GM12878 (cell line): ENCODE measurements around the gene CENPX. TPM values are rescaled to one million over a fixed set of nuclear protein-coding genes. Genes with fewer than 3 reads are reported as not detected.

Experiments
- ATAC-seq: fragments of 200-7000 bp; cut with Tn5 transposase; 3 replicates; pipeline ENCODE4 v1.9.1; 2020; ENCODE audit warnings: mild to moderate bottlenecking, moderate library complexity
- BruUV-seq: library from RNA; stranded (reverse); fragments of 400-500 nt; replicated peaks from 2 replicates; lab custom pipeline; 2021; lab: Mats Ljungman, UMichigan
- CTCF ChIA-PET: fragments of 300-600 bp; sonication (Branson Sonifier 250); formaldehyde crosslinking; extraction: SDS; loops from one replicate; lab custom pipeline; 2021; ENCODE audit warnings: inconsistent platforms; lab: Yijun Ruan, JAX
- POLR2A ChIA-PET: fragments of 350-600 bp; formaldehyde crosslinking; extraction: SDS; loops from one replicate; lab custom pipeline; 2021; ENCODE audit warnings: inconsistent platforms; lab: Charles Lee
- RAD21 ChIA-PET: fragments of 300-600 bp; sonication (Branson Sonifier 250); formaldehyde crosslinking; loops from one replicate; lab custom pipeline; 2023; ENCODE audit warnings: antibody characterized with exemption; ENCODE audit not compliant: unreplicated experiment; lab: Charles Lee
- SMC1A ChIA-PET: fragments of 300-600 bp; sonication (Branson Sonifier 250); formaldehyde crosslinking; loops from one replicate; lab custom pipeline; 2023; ENCODE audit not compliant: unreplicated experiment, uncharacterized antibody; lab: Charles Lee
- DNase-seq: peaks from one replicate; pipeline ENCODE4 v3.0.0-alpha.2; 2011; ENCODE audit warnings: low read depth, low spot score
- FAIRE-seq: peaks from 3 replicates; lab custom pipeline; 2011; peaks lifted over from hg19 to GRCh38; lab: Jason Lieb, UNC
- H2AFZ ChIP-seq: 2 replicates; pipeline ENCODE4 v1.6.0; 2011; ENCODE audit warnings: low read depth, low read length, control low read depth; ENCODE audit not compliant: control insufficient read depth
- H3K27ac ChIP-seq: 2 replicates; pipeline ENCODE4 v1.5.1; 2011; ENCODE audit warnings: control low read depth; ENCODE audit not compliant: control insufficient read depth, insufficient read depth
- H3K27me3 ChIP-seq, 2 experiments: replicated peaks in 1 of 2; 2 replicates each; pipeline versions ENCODE4 v1.6.0 to v1.6.1; 2011; ENCODE audit warnings: low read length in 1 of 2; ENCODE audit not compliant: control insufficient read depth in 2 of 2, insufficient read depth in 2 of 2
- H3K36me3 ChIP-seq, 2 experiments: 2 replicates each; pipeline ENCODE4 v1.5.1; 2011; ENCODE audit warnings: low read length in 1 of 2; ENCODE audit not compliant: control insufficient read depth in 2 of 2, insufficient read depth in 2 of 2
- H3K4me1 ChIP-seq: 2 replicates; pipeline ENCODE4 v1.6.1; 2011; ENCODE audit warnings: mild to moderate bottlenecking, low read length, moderate library complexity, mixed read lengths; ENCODE audit not compliant: control insufficient read depth, insufficient read depth
- H3K4me2 ChIP-seq: 2 replicates; pipeline ENCODE4 v1.6.0; 2011; ENCODE audit warnings: control low read depth; ENCODE audit not compliant: control insufficient read depth, insufficient read depth
- H3K4me3 ChIP-seq: fragments of 200-600 bp; sonication (generic); 2 replicates; pipeline ENCODE4 v1.5.1; 2016
- H3K79me2 ChIP-seq: 2 replicates; pipeline ENCODE4 v1.6.0; 2011; ENCODE audit warnings: low read length; ENCODE audit not compliant: control insufficient read depth, insufficient read depth
- H3K9ac ChIP-seq: 2 replicates; pipeline ENCODE4 v1.8.0; 2011; ENCODE audit warnings: low read length, control low read depth, mixed read lengths; ENCODE audit not compliant: control insufficient read depth, insufficient read depth
- H3K9me3 ChIP-seq: replicated peaks from 3 replicates; pipeline ENCODE4 v1.5.1; 2011; ENCODE audit warnings: mild to moderate bottlenecking, low read length; ENCODE audit not compliant: control insufficient read depth, insufficient read depth
- H4K20me1 ChIP-seq: 2 replicates; pipeline ENCODE4 v1.6.0; 2011; ENCODE audit not compliant: control insufficient read depth, insufficient read depth
- BACH1 ChIP-seq: fragments of 450-650 bp; IDR thresholded peaks from 2 replicates; pipeline ENCODE4 v1.6.1; 2017; ENCODE audit warnings: mild to moderate bottlenecking, borderline replicate concordance
- CHD4 ChIP-seq: fragments of 200-600 bp; sonication (generic); IDR thresholded peaks from 2 replicates; pipeline ENCODE4 v1.6.1; 2016; ENCODE audit warnings: mild to moderate bottlenecking
- EP300 ChIP-seq, 2 experiments: fragments of 150-350 bp in 1 of 2; IDR thresholded peaks; 2 replicates each; pipeline ENCODE4 v1.6.1; 2011 to 2012; ENCODE audit warnings: low read depth in 2 of 2, low read length in 2 of 2, borderline replicate concordance in 1 of 2, improper control_type of control experiment in 1 of 2, inconsistent platforms in 1 of 2; ENCODE audit not compliant: control insufficient read depth in 1 of 2
- HDAC6 ChIP-seq: fragments of 200-600 bp; sonication (generic); IDR thresholded peaks from one replicate; pipeline ENCODE4 v1.8.0; 2017; ENCODE audit warnings: antibody characterized with exemption; ENCODE audit not compliant: unreplicated experiment
- LARP7 ChIP-seq: fragments of 450-650 bp; IDR thresholded peaks from 2 replicates; pipeline ENCODE4 v1.6.1; 2017; ENCODE audit warnings: mild to moderate bottlenecking
- RB1 ChIP-seq: fragments of 450-650 bp; formaldehyde crosslinking; IDR thresholded peaks from 2 replicates; pipeline ENCODE4 v1.6.1; 2017; ENCODE audit warnings: mild to moderate bottlenecking, borderline replicate concordance
- WGBS: methylation state at CpG from one replicate; pipeline ENCODE4 v1.1.6; 2016; ENCODE audit warnings: low lambda C conversion rate; ENCODE audit not compliant: insufficient replicate concordance, insufficient coverage; ENCODE audit errors: missing lambda C conversion rate; 5-methylcytosine and 5-hydroxymethylcytosine counted together
- in situ Hi-C: fragments of 300-500 bp; cut with MboI; formaldehyde crosslinking; loops from 9 replicates; pipeline ENCODE4 v1.14.3; 2018; ENCODE audit warnings: mixed read lengths
- intact Hi-C: fragments of 100-400 bp; cut with micrococcal nuclease; formaldehyde crosslinking; loops from one replicate; pipeline ENCODE4 v1.14.2; 2022; ENCODE audit not compliant: unreplicated experiment
- polyA plus RNA-seq, 11 experiments: library from polyadenylated mRNA; depleted of rRNA in 4 of 11; unstranded in 6 of 11; stranded (reverse) in 5 of 11; fragments of >200 nt; fragmentation: Nextera tagmentation in 4 of 11; fragmentation: Illumina TruSeq in 1 of 11; extraction: Ambion mirVana in 4 of 11; extraction: Trizol in 1 of 11; gene quantifications; 1 replicate in 1 of 11; 2 replicates in 10 of 11; pipeline versions ENCODE4 v1.2.1 to v1.2.3, GENCODE V29; 2011 to 2016; ENCODE audit warnings: inconsistent platforms in 2 of 11, missing spikeins in 2 of 11, low read depth in 1 of 11
- total RNA-seq, 4 experiments: library from RNA; depleted of rRNA in 3 of 4; stranded (reverse); fragments of >200 nt in 3 of 4; fragmentation: Illumina TruSeq in 1 of 4; extraction: Trizol in 1 of 4; gene quantifications; 2 replicates each; pipeline versions ENCODE4 v1.2.1 to v1.2.3, GENCODE V29; 2013 to 2021
- TF ChIP-seq, protein P1 (sequence below): fragments of 450-650 bp; IDR thresholded peaks from 2 replicates; pipeline ENCODE4 v1.6.1; 2017; ENCODE audit warnings: mild to moderate bottlenecking

CENPX gene
- total and polyA plus RNA-seq, 10 of the 15 experiments (the other 5 are each of a cell fraction or from before 2014, with no cell fraction given) = 11.7 to 182 (median 71.9) TPM

DNA sequence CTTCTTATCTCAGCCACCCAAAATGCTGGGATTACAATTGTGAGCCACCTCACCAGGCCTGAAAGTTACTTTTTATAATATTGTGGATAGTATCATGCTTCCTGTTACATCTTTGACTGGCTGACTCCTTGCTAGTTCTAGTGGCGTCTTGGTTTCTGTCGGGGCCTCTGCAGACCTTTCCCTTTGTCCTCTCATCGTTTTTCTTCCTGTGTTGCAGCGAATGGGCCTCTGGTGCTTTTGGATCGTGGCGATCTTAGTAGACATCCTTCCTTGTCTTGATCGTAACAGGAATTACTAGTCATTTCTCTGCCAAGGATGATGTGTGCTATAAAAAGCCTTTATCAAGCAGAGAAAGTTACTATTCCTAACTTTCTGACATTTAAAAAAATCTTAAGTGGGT lies 24.5 kb downstream of the CENPX start:
- ATAC-seq = no peak
- Histone ChIP-seq H2AFZ (no peak overlapping the region), H3K4me3 (no peak overlapping the region), H3K27me3 (no peaks in the 10 kb centered on the region), H3K9ac (no peak overlapping the region), H3K27ac (no peak overlapping the region), H3K9me3 (no peaks in the 10 kb centered on the region)
- SMC1A ChIA-PET = no interaction called here
- in situ Hi-C loops = no loop called here
- FAIRE-seq = no peak
- intact Hi-C loops = no loop called here
- BruUV-seq = no TSS peak
- no peak for DNase-seq
- no peak for TF ChIP-seq RB1
- TF ChIP-seq EP300 (IDR thresholded peaks at IDR 0.05; ENCODE audit: borderline replicate concordance in 1 of 2, control insufficient read depth in 1 of 2, low read depth in 2 of 2, low read length in 2 of 2) = no peak
- TF ChIP-seq LARP7 = no peak
- TF ChIP-seq HDAC6 = no peak
- TF ChIP-seq CHD4 = no peak
- no peak for TF ChIP-seq BACH1
- TF ChIP-seq, protein P1, sequence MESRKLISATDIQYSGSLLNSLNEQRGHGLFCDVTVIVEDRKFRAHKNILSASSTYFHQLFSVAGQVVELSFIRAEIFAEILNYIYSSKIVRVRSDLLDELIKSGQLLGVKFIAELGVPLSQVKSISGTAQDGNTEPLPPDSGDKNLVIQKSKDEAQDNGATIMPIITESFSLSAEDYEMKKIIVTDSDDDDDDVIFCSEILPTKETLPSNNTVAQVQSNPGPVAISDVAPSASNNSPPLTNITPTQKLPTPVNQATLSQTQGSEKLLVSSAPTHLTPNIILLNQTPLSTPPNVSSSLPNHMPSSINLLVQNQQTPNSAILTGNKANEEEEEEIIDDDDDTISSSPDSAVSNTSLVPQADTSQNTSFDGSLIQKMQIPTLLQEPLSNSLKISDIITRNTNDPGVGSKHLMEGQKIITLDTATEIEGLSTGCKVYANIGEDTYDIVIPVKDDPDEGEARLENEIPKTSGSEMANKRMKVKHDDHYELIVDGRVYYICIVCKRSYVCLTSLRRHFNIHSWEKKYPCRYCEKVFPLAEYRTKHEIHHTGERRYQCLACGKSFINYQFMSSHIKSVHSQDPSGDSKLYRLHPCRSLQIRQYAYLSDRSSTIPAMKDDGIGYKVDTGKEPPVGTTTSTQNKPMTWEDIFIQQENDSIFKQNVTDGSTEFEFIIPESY = no peak
- TF ChIP-seq, all 136 proteins: peak for 0
- Histone ChIP-seq H3K4me2 (no peak overlapping the region), H4K20me1 (no peaks in the 10 kb centered on the region), H3K79me2 (no peaks in the 10 kb centered on the region), H3K36me3 (peaks cover 0 to 3% of the 10 kb centered on the region in 2 experiments; a peak in 3 of 4 replicates), H3K4me1 (no peaks in the 10 kb centered on the region)
- RAD21 ChIA-PET = no interaction called here
- POLR2A ChIA-PET = no interaction called here
- CTCF ChIA-PET = interaction anchor here (1.3 kb wide), 1 partner anchor 23 kb away, joined by 3 read pairs; no protein-coding TSS in a partner anchor
- WGBS = 89% methylated on average over 7 of the region's 7 CpGs
